ENCODE results near the gene GPR27. TPM values are rescaled to one million over a fixed set of nuclear protein-coding genes. Genes with fewer than 3 reads are reported as not detected.

Gene GPR27
- total RNA-seq, 1 experiment from 2014 or later = not detected

DNA sequence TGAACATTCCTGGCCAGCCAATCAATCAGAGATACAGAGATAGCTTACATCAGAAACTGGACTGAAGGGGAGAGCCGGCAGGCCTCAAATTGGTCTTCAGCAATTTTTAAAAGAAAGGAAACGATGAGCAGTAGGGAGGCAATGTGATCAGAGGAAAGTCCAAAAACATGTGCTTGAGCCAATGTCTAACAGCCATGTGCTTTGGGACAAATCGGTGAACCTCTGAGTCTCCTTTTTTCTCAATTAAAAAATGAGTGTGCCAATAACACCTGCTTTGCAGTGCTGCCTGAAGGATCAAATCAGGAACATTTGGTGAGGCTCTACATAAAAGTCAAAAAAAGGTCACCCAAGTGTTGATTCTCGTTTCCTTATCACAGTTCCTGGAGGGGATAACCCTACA is 21.0 kb upstream of the GPR27 start:
- no peak for DNase-seq (ENCODE audit: low spot score)

DNA sequence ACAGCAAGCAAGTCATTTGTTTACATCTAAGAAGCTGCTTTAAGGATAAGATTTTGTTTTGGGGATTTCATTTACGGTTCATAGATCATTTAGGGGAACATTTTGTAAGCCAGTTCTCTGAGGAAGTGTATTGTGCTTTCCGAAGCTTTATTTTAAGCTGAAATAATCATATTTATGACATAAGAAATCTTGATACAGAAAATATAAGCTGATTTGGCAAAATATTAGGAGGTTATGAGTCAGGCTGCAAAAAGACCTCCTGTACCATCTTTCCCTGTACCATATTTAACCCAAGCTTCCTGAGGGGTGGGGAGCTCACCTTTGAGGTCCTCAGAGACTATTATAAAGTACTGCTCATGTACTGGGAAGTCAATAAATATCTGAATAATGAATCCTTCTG is 20.3 kb upstream of the GPR27 start:
- DNase-seq (ENCODE audit: low spot score) = no peak

DNA sequence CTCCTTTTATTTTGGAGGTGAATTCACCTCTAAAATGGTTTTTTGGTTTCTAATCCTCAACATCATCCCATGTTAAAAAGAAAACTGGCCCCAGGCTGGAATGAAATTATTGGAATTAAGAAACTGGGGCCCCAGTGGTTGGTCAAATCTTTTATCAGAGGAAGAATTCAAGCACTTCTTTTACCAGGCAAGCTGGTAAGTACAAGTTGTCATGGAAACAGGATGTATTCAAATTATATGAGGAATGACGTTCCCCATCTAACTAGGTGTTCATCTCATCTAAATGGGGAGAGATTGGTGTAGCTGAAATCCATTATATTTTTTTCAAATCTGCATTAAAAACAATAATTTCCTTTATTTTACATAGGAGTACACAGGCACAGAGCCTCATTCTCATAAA is 18.8 kb upstream of the GPR27 start:
- DNase-seq (ENCODE audit: low spot score) = no peak

DNA sequence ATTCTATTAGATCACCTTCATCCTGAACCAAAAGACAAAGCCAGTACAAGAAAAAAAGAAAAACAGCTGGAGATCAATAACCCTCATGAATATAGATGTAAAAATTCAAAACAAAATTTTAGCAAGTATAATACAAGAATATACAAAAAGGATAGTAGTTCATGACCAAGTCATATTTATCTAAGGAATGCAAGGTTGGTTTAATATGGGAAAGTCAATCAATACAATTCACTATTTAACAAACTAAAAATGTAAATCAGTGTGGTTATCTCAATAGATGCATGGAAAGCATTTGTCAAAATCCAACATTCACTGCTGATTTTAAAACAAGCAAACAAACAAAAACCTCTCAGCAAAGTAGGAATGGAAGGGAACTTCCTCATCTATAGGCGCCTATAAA is 11.0 kb upstream of the GPR27 start:
- no peak for DNase-seq (ENCODE audit: low spot score)

DNA sequence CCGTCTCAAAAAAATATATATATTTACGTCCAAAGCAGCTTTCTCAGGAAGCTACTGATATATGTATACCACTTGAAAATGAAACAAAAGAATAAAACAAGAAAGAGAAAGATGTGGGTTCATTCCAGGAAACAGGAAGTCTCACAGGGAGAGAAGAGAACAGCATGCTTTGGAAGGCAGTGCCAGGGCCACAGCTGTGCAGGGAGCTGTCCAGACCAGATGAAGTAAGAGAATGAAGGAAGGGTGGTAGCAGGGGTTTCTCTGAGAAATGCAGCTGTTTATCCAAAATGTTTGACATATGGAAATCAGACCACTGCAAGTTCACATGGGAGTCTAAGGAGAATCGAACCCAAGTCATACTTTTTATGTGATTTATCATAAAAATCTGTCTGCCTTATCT is 8.9 kb upstream of the GPR27 start:
- no peak for DNase-seq (ENCODE audit: low spot score)

DNA sequence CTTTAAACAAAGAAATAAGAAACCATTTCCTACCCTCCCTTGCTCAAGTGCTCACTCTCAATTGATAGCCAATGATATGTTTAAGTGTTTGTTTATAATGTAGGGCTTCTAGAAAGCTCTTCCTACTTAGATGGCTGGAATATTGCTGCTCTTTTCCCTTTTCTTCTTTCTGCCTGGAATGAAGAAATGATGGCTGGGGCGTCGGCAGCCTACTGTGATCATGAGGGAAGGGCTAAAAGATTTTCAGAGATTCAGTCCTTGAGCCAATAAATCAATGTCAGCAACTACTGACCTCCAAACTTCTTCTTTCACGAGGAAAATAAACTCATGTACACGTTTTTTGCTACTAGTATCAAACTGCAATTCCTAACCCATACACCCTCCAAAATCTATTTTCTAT is 2.1 kb upstream of the GPR27 start:
- DNase-seq (ENCODE audit: low spot score) = no peak

DNA sequence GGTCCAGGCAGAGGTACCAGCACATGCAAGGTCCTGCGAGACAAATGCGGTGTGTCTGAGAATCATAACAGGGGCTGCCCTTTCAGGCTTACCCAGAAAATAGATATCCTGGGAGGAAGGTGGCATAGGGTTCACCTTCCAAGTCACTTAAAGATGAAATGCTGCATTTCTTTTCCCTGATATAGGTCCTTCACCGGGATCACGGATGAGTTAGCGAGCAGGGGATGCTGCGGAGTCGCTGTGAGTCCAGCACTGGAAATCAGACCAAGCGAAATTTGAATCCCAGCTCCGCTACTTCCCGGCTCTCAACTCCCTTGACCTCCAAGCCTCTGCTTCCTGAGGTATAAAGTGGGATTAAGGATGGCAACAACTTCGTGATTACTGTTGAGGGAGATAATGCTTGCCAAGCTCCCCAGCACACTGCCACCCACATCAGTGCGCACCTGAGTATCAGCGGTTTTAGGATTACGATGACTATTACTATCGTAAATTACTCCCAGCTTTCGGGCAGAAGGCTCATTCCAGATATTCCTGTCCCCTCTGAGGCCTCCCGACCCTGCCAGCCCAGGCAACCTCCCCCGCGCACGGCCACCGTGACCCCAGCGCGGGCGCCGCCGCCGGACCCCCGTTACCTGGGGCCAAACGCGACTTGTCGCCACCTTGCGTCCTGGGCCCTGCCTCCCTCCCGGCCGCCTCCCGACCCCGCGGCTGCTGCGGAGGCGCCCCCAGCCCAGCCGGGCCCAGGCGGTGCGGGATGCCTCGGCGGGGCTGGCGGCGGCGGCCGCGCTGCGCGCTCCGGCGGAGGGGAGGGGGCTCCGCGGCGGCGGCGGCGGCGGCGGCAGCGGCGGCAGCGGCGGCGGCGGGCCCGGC is 589 bp upstream of the GPR27 start:
- DNase-seq (ENCODE audit: low spot score) = no peak

DNA sequence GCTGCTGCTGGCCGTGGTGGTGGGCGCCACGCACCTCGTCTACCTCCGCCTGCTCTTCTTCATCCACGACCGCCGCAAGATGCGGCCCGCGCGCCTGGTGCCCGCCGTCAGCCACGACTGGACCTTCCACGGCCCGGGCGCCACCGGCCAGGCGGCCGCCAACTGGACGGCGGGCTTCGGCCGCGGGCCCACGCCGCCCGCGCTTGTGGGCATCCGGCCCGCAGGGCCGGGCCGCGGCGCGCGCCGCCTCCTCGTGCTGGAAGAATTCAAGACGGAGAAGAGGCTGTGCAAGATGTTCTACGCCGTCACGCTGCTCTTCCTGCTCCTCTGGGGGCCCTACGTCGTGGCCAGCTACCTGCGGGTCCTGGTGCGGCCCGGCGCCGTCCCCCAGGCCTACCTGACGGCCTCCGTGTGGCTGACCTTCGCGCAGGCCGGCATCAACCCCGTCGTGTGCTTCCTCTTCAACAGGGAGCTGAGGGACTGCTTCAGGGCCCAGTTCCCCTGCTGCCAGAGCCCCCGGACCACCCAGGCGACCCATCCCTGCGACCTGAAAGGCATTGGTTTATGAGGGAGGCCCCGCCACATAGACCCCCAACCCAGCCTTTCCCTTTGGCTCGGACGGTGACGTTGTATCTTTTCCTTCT is 1.1 kb downstream of the GPR27 start:
- no peak for DNase-seq (ENCODE audit: low spot score)

DNA sequence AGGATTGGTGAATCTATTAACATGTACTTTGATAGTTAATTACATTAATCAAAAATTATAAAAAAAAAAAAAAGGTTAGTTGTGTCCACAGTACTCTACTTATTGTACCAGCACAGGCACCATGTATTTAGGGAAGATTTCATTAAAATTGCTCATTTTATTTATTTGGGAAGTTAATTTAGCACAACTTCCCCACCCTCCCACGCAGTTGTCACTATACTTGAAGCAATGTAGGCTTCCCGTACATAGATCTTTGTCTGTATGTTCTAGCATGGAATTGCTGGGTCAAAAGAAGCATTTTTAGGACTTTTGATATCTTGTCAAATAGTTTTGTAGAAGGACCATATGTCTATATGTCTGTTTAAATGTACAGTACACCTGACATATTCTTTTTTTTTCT is 4.4 kb downstream of the GPR27 start:
- no peak for DNase-seq (ENCODE audit: low spot score)

DNA sequence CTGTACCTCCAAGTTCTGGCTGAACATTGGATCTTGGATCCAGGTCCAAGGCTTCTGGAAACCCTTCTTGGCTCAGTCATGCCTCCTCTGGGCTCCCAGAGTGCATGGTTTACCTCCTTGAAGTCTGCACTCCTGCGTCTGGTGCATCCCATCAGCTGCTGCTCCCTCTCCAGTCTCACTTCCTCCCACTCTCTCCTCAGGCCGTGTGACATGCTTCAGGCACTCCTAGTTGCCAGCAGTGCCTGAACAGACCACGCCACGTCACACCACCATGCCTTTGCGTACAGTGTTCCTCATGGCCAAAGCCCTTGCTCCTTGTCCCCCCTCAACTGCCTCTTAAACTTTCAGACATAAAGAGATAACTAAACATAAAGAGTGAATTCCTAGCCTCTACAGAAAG is 5.7 kb downstream of the GPR27 start:
- no peak for DNase-seq (ENCODE audit: low spot score)

DNA sequence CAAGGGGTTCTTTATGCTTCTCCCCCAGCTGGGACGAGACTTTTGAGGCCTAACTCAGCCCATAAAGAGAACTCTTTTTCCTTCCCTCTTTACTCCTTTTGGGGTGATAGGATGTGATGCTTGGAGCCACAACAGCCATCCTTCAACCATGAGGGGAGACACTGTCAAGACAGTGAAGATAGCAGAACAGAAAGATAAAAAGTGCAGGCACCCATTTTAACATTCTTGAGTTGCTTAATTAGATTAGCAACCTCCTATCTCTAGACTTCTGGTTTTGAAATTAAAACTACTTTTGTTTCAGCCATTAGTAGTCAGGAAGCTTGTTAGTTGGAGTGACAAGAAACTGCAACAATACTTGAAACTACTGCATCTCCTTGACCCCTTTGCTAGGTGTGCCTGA is 6.5 kb downstream of the GPR27 start:
- DNase-seq (ENCODE audit: low spot score) = no peak

DNA sequence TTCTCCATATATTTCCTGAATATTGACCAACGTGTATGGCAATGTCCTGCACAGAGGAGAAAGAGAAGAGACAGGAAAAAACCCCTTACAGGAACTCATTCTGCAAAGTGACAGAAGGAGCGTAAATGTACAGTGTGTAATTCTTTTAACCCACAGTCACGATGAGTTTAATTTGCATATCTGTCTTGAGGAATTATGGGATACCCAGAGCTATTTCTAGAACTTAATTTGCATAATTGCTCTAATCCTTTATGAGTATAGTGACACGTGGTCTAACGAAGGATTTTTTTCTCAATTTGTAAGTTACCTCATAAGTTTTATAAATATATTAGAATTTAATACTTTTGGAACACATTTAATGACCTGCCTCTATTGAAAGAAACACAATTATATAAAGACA is 9.8 kb downstream of the GPR27 start:
- no peak for DNase-seq (ENCODE audit: low spot score)

DNA sequence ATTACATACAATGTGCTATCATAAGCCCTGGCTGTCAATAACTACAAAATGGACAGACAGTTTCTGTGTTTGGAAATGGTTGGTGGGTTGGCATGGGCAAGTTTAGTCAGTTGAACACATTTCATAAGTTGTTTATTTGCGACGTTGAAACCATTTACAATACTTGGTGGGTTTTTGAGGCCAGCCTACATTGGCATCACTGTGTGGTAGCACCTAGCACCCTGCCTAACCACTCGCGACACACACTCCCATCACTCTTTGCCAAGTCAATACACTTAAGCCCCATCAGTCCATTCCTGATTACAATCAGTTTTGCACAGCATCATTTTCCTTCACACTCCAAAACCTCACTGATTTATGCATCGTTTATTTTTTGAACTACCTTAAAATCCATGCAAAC is 17.5 kb downstream of the GPR27 start:
- no peak for DNase-seq (ENCODE audit: low spot score)

DNA sequence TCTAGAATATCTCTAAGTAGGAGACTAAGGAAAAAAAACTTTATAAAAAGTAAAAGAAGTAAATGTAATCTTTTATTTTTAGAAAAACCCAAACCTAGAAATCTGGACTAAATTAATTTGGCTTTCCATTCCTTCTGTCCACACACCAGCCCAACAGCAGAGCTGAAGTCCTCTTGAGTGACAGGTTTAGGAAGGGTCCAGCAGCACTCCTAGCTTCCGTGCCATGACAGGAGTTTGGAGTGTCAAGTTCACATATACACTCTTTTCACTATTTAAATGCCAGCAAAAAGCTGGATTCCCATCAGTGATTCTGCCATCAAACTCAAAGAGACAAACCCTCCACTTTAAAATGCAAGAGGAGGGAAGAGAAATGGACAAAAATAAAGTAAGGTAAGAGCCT is 18.2 kb downstream of the GPR27 start:
- no peak for DNase-seq (ENCODE audit: low spot score)

DNA sequence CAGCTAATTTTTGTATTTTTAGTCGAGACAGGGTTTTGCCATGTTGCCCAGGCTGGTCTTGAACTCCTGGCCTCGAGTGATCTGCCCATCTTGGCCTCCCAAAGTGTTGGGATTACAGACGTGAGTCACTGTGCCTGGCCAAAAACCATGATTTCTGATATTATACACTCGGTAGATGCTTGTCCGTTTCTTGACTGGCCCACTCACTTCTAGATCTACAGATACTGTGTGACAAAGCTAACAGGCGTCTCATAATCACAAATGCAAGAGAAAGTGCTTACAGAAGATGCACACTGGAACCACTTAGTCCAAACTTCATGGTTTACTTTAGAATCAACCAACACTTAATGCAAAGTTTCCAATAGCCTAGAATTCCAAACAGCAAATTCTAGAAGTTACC is 22.9 kb downstream of the GPR27 start:
- no peak for DNase-seq (ENCODE audit: low spot score)

DNA sequence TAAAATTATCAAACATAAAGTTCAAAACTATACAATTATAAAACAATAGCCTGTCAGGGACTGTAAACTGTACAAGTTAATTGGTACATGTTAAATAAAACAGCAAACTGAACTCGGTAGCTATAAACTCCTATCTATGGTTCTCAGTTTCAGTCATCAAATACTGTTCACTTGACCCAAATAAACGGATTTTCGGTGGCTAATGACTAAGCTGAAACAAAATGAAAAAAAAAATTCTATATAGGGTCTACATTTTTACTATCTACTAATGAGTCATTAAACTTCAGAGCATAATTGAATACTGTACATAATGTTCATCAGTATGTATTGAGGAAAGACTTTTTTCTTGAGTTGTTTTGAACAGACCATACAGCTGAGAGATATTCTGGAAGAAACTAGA is 24.7 kb downstream of the GPR27 start:
- no peak for DNase-seq (ENCODE audit: low spot score)

DNA sequence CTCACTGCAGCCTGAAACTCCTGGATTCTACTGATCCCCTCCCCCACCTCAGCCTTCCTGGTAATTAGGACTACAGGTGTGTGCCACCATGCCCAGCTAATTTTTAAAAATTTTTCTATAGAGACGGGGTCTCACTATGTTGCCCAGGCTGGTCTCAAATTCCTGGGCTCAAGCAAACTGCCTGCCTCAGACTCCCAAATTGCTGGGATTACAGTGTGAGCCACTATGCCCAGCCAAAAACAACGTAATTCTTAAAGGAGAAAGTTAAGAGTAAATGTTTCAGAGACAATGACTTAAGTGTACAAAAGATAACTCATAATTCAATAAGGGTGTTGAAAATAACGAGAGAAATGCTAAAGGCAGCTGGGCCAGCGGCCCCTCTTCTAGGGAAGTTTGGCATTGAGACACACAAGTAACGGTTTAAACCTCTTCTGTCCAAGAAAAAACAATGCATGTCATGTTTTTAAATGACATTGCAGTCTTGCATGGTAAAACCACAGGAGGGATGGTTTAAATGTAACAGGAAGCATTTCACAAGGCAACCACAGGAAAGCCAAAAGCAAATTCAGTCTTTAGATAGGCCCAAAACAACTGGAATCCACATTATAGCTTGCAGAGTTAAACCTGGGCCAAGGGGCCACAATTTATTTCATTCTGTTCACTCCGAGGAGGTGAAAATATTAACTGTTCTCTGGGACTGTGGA is 26.2 kb downstream of the GPR27 start:
- no peak for DNase-seq (ENCODE audit: low spot score)

DNA sequence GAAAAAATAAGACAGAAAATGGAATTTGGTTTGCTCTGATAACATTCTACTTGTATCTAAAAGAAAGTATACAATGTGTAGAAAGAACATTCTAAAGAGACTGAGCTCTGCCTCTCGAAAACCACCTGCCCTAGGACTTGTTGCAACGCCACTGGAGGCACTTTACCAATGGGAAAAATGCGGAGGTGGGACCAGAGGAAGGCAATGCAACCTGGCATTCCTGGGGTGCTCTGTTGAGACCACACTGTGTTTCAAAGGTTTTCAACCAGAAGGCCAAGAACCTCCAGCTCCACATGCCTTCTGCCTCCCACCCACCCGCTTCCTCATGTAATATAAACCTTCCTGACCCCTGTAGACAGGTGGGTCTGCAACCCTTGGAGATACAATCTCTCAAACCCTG is 26.8 kb downstream of the GPR27 start:
- no peak for DNase-seq (ENCODE audit: low spot score)

DNA sequence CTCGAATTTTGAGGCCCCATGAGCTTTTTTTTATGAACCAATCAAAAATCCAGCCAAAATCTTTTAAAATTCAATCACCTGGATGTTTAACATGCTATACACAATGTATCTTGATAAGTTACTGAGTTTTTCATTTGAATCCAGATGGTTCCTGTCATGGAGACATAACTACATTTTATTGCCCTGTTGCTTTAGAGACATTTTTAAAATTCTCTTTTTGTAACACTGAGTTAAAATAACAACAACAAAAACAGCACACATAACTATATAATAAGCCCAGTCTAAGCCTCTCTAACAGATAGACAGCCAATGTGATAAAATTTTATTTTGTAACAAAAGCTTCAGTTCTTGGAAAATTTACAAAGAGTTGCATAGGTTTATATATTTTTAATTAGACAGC is 29.5 kb downstream of the GPR27 start:
- no peak for DNase-seq (ENCODE audit: low spot score)

DNA sequence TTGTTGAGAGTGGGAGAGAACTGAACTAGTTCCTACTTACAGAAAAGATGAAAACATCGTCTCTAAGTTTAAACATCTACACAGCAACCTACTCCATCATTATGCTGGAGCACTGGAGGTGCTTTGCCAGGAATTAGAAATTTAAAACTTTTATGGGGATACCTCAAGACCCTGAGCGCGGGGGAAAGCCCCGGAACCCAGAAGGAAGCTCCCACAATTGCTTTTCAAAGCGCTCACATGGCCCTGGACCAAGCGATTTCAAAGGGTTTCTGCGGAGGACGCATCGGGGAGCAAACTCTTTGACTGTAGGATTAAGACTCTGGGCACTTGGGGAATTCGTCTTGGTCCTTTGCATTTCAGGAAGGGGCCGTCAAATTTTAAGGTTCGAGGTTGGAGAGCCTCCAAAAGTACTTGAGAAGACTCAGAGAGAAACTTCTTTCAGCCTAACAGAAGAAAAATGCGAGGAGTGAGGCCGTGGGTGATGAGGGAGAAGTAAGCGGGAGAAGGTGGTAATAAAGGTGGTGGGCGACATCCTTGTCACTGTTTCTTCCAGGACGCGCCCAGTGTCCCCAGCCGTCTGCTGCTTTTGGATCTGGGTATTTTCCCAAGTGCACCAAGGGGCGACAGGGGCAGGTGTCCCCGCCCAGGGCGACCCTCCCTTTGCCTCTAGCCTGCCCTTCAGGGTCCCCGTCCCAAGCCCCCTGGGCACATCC is 30.7 kb downstream of the GPR27 start:
- DNase-seq (ENCODE audit: low spot score) = no peak

DNA sequence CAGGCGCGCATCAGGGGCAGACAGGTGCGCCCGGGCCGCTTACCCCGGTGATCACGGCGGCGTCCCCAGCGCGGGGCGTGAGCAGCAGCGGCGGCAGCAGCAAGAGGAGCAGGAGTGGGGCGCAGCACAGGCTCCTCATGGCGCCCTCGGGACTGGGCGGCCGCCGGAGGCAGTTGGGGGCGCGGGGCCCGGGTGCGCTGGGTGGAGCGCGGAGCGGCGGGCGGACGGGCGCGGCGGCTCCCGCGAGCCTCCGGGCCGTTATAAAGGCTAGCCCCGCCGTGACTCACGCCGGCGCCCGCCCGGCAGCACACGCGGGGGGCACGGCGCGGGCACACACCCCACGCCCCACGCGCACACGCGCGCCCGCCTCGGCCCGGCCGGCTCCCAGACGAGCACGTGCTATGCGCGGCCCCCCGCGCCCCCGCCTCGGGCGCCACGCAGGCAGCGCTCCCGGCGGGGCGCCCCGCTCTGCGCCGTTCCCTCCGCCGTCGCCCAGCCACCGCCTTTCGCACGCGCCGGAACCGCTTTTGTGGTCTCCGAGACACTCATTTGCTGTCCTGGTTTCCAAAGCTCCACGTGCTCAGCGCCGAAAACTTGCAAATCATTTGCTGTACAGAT is 31.4 kb downstream of the GPR27 start, which contains the start of gene PROK2:
PROK2 (minus strand) TSS at position 235 of the 618 bp plus-strand sequence; CDS start at position 139, 96 bp downstream.
- DNase-seq (ENCODE audit: low spot score) = no peak
